HG02852 (cell line): ENCODE measurements around the gene MED27.
"Not testable (repeated sequence)": the region's sequence is repeated elsewhere in the genome, so short reads cannot be mapped to it uniquely, and the experiment has no call there.

Experiments
- ATAC-seq: cut with Tn5 transposase; IDR thresholded peaks from one replicate; pipeline ENCODE4 v1.9.1; 2021; ENCODE audit warnings: mild to moderate bottlenecking, moderate library complexity; ENCODE audit not compliant: unreplicated experiment

MED27 gene

DNA sequence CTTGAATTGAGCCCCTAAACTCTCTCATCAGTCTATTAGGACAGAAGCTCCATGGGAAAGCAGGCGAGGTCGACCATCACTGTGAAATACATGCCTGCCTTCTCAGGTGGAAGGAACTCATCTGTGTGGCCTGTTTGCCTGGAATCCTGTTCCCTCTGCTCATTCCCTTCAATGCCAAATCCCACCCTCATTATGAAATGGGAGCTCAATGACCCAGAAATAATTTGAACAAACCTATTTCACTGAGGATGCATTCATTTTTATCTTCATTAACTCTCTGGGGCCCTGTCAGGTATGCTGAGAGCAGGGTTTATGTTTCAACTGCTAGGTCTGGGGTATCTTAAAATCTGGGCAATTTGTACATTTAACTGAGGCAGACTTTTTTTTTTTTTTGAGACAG lies 142.2 kb downstream of the MED27 start:
- ATAC-seq: no peak

DNA sequence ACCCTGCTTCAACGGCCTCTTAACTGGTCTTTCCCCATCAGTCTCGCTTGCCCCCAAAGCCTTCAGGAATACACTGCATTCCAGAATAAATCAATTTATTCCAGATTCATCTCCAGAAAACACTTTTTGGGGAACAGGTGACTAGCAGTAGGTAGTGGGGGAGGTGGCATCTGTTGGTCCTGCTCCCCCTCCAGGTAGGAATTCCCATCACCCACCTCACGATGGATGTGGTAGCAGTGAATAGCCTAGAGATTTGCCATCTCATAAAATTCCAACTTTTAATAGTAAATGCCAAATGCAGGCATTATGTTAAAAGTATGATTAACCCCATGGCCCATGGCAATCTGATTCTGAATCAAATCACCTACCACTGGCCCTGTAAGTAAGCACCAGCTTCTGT lies 142.7 kb downstream of the MED27 start:
- ATAC-seq: no peak

GRCh38 chr9:131934673-131935072 lies 145.0 kb downstream of the MED27 start:
- no peak for ATAC-seq

DNA sequence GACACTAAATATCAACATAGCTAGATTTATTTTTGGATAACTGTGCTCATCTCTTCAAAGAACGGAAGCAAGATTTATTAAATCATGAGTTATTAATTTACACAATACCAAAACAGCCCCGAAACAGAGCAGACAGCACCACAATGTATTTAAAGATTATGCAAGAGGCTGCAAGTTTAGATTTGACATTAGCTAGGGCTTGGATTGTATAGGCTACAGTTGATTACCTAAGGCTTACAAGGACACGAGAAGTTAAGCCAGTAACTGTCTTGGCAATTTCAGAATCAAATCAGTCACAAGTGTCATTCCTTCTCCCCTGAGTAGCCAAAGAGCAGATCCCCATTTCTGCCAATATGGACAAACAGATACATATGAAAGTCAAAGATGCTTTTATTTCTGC lies 152.6 kb downstream of the MED27 start:
- no peak for ATAC-seq

DNA sequence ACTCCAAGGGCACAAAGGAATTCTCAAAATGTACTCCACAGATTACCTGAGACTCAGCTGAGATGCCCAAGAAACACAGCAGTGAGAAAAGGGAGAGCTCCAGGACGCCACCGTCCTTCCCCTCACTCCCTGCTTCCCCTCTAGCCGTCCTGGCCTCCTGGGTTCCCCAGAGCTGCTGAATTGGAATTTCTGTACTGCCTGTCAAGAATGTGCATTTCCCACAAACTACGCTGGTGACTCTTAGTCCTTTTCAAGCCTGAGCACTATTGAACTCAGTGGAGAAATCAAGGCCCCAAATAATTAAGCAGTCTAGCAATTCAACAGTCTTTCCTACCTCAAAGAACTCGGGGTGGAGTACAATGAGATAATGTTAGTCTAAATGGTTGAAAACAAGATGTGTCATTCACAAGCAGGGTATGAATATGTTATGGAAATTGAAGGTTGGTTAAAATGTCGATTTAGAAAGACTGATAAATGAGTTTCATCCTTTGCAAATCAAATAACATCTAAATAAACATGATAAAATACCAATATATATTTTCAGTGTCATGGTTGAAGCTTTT lies 153.2 kb downstream of the MED27 start:
- no peak for ATAC-seq

- ATAC-seq: no peak
Observed at GRCh38 chr9:131925677-131926177, 153.9 kb downstream of the MED27 start.

GRCh38 chr9:131923766-131924165 lies 155.9 kb downstream of the MED27 start:
- no peak for ATAC-seq

GRCh38 chr9:131923132-131923671 lies 156.5 kb downstream of the MED27 start:
- no peak for ATAC-seq

GRCh38 chr9:131921635-131922034 lies 158.0 kb downstream of the MED27 start:
- ATAC-seq: not testable (repeated sequence)

DNA sequence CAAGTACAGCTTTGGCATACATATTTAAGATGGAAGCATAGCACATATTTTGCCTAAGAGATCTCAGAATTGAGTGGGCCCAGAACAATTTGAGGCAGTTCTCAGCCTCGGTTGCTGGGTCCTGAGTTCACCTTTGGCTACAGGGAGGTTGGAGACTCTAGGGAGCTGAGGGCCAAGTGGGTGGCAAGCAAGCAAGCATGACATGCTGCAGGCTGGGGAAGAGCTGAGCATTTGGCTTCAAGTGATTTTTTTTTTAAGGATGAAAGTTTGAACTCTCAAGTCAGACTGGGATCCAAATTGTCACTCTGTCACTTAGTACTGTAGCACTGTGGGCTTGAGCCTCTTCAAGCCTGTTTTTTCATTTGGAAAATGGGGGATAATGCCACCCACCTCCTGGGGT lies 160.5 kb downstream of the MED27 start:
- ATAC-seq: no peak

GRCh38 chr9:131918481-131918880 lies 161.2 kb downstream of the MED27 start:
- ATAC-seq: no peak

GRCh38 chr9:131917009-131917408 lies 162.7 kb downstream of the MED27 start:
- ATAC-seq: no peak

DNA sequence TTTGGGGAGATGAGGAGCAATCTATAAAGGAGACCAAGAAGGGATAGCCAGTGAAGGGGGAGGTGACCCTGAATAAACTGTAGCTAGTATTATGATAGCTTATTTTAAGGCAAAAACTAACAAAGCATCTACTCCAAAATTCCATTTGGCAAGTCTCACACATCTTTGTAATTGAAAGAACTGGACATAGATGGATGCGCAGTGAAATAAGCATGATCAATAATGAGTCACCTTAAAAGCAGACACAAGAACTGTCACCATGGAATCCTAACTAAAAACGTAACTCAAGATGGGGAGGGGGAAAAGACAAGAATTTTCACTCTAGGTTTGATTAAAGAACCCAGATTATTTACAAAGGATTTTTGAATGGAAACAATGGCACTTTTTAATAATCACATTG lies 164.5 kb downstream of the MED27 start:
- ATAC-seq: no peak

DNA sequence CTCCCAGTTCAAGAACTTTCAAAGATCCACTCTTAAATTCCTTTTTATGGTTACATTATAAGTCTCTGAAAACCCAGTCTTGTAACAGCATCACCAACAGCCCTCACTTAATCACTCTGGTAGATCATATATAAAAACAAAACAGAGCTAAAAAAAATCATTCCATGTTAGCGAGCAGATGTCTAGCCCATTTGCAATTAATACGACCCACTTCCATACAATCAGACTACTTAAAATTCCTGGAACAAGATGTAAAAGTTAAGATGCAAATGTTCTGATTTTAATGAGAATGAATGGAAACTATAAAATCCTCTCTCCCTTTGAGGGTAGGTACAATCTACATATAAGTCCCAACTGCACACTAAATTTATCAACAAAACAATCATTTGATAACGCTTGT lies 167.0 kb downstream of the MED27 start:
- ATAC-seq: no peak

- ATAC-seq: no peak
Observed at GRCh38 chr9:131912069-131912468, 167.6 kb downstream of the MED27 start.

DNA sequence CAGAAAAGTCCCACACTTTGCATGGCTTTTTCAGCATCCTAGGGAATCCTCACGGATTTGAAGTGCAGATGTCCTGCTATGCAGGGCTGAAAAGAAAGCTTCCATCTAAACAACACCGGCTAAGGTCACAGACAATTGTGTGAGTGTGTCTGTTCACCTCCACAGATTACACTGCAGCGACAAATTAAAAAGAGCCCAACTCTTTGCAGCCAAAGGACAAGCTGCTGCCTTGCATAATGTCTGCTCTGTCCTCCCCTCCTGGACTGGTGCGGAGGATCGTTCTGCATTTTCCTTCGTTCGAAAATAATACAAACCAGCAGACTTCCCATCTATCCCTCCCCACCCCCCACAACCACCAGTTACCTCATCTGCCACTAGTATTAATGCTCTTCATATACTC lies 169.1 kb downstream of the MED27 start:
- ATAC-seq: no peak

GRCh38 chr9:131905144-131905543 lies 174.5 kb downstream of the MED27 start:
- no peak for ATAC-seq

GRCh38 chr9:131899296-131900228 lies 180.1 kb downstream of the MED27 start:
- ATAC-seq: no peak

DNA sequence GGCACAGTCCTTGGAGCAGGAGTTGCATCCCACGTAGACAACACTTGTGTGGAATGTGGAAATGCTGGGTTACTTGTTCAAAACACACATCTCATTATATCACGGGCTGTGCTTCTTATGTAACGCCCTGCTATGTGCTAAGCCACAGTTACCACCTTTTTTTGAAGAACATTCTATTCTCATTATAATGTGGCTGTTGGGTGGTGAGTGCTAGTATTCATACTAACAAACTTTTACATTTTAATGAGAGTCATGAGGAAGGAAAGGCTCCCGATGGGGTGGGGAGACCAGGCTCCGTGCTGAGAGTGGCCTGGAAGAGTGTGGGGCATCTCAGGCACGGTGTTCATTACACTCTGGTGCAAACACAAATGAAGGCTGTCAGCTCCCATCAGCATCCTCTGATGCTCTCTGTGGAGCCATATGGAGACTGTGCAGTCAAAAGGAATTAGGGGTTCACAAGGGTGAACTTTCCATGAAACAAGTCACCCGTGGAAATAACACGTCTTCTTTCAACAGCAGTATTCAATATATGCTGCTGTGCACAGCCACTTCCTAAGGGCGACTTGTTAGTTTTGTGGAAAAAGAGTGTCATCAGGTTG lies 186.7 kb downstream of the MED27 start:
- no peak for ATAC-seq

- no peak for ATAC-seq
Observed at GRCh38 chr9:131892162-131892707, 187.4 kb downstream of the MED27 start.

DNA sequence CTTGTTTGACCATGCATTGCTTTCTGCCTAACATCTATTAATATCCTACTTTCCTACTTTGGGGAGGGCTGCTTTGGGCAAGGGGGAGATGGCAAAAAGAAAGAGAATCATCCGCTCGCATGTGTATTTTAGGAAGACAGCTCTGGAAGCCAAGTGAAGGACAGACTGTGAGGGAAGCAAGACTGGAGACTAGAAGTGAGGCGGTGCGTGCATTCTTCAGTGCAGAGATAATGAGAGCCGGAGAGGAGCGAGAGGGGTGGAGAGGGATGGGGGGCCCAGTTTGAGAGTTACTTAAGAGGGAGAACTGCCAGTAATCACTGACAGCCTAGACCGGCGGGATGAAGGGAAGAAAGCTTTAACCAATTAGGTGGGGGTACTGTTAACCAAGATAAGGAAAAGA lies 188.1 kb downstream of the MED27 start:
- ATAC-seq: no peak
